Measurements from ENCODE around the gene UROC1.

DNA sequence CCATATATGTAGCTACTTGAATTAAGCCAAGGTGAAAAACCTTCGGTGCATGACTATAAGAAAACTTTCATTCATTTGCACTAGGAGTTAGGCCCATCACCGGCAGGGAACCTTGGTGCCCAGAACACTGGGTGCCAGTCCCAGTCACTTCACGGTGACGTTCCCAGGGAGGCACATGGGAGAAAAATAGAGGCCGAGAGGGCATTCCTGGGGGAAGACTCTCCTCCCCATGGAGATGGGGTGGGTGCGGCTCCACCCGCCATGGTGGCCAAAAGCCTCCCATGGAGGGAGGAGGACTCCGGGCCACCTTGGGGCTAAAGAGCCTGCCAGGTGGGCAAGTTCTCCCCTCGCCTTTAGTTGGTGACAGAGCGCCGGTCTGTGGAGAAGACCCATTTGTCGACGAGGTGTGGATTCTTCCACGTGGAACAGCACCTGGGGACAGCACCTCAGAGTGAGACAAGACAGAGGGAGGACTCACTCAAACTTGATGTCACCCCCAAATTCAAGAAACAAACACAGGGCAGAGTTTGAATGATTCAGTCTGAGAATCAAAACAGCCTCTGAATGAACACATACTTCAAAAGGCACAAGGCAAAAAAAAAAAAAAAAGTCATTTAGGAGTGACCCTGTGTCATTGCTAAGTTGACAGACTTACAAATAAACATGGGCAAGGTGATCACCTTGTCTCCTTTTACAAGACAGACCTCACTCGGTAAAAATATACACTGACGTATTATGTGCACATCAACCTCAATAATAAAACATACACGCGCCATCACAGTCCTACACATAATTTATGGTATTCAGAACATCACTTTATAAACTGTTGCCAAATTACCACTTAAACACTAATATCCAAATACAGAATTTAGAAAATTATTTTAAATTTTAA, 80.5 kb downstream of the UROC1 start:
- TF ChIP-seq GATA2 (IDR thresholded peaks at IDR 0.05; ENCODE audit: low read depth, low read length) (no peak), GATA3 (IDR thresholded peaks at IDR 0.05; ENCODE audit: low read depth, low read length) (no peak)
